UCSD-AML1 (cell line): ENCODE results near the gene WDR5B.
"Not testable (repeated sequence)": the region's sequence is repeated elsewhere in the genome, so short reads cannot be mapped to it uniquely, and the experiment has no call there.

Experiments
- DNase-seq: peaks from one replicate; lab custom pipeline; 2025; ENCODE audit not compliant: unreplicated experiment; lab: John Stamatoyannopoulos, UW

The WDR5B gene

DNA sequence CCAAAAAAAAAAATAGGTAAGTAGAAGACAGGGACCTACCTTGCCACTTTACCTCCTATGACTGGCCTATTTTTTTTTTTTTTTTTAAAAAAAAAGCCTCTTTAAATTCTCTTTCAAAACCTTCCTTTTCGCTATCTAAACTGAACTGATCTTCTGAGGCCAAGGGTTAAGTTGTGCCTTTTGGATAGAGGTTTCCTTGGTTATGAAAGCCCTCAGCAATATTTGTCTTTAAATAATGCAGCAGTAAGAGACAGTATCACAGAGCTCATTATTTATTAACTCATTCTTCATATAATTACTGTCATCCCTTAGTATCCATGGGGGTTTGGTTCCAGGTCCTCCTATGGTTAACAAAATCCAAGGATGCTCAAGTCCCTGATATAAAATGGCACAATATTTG, 41.8 kb downstream of the WDR5B start:
- DNase-seq = no peak

DNA sequence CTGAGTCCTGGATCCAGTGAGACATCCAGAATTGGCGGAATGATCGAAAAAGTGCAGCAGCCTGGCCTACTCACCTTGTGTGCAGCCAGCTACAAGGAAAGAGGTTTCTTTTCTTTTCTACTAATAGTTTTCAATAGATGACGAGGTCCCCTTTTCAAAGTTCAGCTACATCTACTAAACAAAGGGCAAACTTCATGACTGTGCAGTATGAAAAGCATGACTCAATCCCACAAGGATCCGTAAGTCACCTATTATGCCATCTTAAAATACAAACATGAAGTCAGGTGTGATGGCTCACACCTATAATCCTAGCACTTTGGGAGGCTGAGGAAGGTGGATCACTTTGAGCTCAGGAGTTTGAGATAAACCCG, 49.5 kb downstream of the WDR5B start:
- no peak for DNase-seq

DNA sequence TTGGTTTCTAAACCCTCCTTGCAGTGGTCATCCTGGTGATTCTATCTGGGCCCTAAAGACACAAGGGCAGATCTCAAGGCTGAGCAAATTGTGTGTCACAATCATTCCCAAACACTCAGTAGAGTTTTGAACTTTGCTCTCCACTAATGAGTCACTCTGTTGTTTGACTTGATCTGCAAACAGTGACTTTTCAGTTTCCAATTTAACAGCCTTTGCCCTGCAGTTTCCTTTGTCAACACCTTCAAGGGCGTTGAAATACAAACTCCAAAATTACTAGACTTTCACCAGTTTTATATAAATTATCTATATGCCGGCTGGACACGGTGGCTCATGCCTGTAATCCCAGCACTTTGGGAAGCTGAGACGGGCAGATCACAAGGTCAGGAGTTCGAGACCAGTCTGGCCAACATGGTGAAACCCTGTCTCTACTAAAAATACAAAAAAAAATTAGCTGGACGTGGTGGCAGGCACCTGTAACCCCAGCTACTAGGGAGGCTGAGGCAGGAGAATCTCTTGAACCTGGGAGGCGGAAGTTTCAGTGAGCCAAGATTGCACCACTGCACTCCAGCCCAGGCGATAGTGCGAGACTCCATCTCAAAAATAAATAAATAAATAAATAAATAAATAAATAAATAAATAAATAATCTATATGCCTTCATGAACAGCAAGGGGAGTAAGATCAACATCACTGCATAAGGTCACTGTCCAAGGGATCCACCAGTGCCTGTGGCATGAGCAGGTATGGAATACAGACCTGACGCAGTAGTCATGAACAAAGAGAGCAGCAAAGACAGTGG, 50.1 kb downstream of the WDR5B start:
- DNase-seq = not testable (repeated sequence)

DNA sequence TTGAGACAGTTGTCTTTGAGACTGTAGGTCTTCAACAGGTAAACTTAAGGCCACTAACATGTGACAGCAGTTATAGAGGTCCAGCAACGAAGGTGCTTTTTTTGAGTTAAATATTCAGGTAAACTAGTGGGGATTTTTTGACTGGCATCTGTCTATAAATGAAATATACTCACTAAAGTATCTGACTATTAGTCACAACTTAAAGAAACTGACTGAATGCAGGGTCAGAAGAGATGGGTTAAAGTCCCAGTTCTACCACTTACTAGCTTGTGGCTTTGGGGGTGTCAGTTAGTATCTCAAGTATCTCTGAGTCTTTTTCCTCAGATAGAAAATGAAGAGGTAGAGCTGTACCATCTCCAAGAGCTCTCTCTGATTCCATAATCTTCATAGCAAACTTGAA, 50.8 kb downstream of the WDR5B start:
- no peak for DNase-seq

DNA sequence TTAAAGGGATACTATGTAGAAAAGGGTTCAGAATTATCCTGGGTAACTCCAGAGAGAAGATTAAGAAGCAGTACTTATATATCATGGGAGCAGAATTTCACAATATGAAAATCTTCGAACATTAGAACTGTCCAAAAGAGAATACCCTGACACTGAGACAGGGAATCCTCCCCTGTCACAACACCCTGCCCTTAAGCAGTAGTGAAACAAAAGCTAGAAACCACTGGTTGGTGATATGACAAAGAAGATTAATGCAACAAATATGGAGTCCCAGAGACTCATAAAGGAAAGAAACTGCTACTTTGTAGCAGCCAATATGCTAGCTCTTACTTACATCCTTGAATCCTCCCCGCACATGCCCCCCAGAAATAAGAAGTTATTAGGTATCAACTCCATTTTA, 51.4 kb downstream of the WDR5B start:
- DNase-seq = no peak
